Ureter (tissue), 1 donor: ENCODE results near the gene METTL9. TPM values are rescaled to one million over a fixed set of nuclear protein-coding genes. Genes with fewer than 3 reads are reported as not detected.
"Not testable (repeated sequence)": the region's sequence is repeated elsewhere in the genome, so short reads cannot be mapped to it uniquely, and the experiment has no call there.

Experiments
- DNase-seq: peaks from one replicate; pipeline ENCODE4 v3.0.0-alpha.2; 2020; ENCODE audit warnings: low spot score
- total RNA-seq: library from RNA; stranded (reverse); gene quantifications from one replicate; pipeline ENCODE4 v1.2.4, GENCODE V29; 2023
- donor health status: DM: yes; HTN: yes; CAD: no.

Gene METTL9
- total RNA-seq, 1 donor from 2014 or later: 80.3 TPM

- no peak for DNase-seq
Measured at GRCh38 chr16:21637032-21637968, 37.9 kb downstream of the METTL9 start.

- no peak for DNase-seq
Measured at GRCh38 chr16:21638573-21638975, 39.2 kb downstream of the METTL9 start.

GRCh38 chr16:21639493-21639892 lies 40.1 kb downstream of the METTL9 start:
- no peak for DNase-seq

DNA sequence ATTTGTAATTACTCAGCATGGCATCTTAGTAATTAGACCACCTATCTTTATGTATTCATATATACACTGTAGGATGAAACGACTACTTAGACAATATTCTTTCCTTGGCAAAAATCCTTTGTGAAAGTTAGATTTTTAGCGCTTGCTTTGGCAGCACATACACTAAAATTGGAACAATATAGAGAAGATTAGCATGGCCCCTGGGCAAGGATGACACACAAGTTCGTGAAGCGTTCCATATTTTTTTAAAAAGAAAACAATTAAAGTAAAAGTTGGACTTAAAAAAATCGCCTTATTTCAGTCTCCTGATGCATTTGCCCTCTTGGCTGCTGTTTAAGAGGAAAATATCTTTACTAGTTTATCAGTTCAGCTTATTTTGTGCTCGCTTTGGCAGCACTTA lies 42.5 kb downstream of the METTL9 start:
- no peak for DNase-seq

DNA sequence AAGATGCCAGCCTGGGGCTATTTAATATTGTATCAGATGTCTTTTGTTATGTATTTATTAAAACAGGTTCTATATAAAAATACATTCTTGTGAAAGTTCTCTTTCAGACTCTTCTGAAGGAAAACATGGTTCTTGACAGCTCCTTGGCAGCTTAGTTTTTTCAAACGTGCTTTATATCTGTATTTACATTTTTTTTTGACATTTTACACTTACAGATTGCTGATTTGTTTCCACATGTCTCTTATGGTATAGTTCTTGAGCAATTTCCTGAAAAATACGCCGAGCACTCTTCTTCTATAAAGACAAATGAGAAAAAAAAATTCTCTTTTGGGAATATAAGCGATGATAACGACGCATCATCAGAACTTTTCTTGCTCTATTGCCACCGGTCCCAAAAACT lies 43.5 kb downstream of the METTL9 start:
- DNase-seq: no peak

GRCh38 chr16:21643785-21644184 lies 44.4 kb downstream of the METTL9 start:
- DNase-seq: peak; percentile 0

- DNase-seq: no peak
Measured at GRCh38 chr16:21644674-21645073, 45.3 kb downstream of the METTL9 start.

- DNase-seq: no peak
Measured at GRCh38 chr16:21645261-21645721, 45.9 kb downstream of the METTL9 start.

GRCh38 chr16:21646091-21646490 lies 46.7 kb downstream of the METTL9 start:
- no peak for DNase-seq

- no peak for DNase-seq
Measured at GRCh38 chr16:21646721-21647561, 47.6 kb downstream of the METTL9 start.

DNA sequence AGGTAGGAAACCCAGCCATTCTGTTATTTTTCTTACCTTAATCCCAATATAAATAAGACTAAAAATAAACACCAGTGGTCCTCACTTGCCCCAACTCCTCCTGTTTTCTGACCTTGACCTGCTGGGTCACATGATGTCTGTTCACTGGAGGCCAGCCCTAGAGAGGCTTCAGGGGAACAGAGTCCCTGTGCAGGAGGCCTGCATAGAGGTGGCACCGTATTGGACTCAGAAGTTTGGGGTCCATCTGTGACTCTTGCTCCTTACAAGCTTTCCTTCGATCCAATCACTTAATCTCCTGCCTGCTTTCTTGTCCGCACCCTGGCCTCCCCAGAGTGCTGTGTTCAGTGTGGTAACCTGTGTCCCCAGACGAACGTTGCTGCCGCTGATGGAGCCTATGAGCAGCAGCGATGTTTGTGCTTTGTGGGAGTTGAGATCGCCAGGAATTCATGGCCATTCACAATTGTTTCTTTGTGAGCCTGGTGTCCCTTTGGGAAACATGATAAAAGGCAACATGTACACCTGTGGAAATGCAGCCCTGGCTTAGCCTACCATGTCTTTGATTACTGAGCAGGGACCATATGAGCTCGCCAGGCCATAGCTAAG lies 48.3 kb downstream of the METTL9 start:
- DNase-seq: no peak

DNA sequence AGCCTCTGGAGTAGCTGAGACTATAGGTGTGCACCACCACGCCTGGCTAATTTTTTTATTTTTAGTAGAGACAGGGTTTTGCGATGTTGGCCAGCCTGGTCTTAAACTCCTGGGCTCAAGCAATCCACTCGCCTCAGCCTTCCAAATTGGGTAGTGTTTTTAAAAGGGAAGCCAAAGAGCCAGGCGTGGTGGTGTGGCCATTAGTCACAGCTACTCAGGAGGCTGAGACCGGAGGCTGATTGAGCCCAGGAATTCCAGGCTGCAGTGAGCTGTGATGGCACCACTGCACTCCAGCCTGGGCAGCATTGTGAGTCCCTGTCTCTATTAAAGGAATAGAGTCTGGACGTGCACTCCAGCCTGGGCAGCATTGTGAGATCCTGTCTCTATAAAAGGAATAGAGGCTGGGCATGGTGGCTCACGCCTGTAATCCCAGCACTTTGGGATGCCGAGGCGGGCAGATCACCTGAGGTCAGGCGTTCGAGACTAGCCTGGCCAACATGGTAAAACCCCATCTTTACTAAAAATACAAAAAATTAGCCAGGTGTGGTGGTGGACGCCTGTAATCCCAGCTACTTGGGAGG lies 50.5 kb downstream of the METTL9 start:
- DNase-seq: not testable (repeated sequence)

- no peak for DNase-seq
Measured at GRCh38 chr16:21650521-21650920, 51.1 kb downstream of the METTL9 start.

GRCh38 chr16:21651515-21651914 lies 52.1 kb downstream of the METTL9 start:
- no peak for DNase-seq

DNA sequence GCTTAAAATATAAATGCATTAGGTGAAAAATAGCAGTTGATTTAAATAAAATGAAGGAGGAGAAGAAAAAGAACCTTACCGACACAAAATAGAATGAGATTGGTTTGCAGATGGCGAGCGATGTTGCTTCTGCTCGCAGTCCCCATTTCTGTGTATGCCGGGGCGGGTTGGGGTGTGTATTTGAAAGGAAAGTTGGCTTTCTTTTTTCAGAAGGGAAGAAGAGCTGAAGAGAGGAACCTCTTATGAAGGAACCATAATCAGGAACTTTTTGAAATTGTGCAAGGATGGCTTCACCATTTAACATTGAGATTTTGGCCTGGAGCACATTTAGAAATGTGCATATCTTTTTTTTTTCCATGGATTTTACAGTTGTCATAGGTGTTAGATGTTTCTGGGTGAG lies 53.1 kb downstream of the METTL9 start, which contains the start of gene IGSF6:
IGSF6 (minus strand) TSS at position 156 of the 400 bp plus-strand sequence; CDS start at position 146, 10 bp downstream.
- no peak for DNase-seq

- DNase-seq: no peak
Measured at GRCh38 chr16:21653571-21653970, 54.2 kb downstream of the METTL9 start.

DNA sequence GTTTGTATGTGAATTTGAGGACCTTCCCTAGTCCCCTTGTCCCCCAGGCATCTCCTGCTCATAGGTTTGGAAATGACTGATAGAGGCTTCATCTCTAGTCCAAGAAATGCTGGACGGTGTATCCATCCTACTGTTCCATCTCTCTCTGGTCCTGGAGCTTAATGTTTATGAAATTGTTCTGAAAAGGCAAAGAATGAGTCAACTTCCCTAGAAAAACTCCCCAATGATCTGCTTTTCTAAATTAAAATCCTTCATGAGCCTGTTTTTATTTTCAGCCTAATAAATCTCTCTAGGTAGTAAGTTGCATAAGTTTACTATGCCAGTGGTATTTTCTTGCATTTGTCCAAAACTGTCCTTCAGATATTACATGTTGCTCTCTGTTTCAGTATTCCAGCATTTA lies 55.1 kb downstream of the METTL9 start:
- DNase-seq: no peak

DNA sequence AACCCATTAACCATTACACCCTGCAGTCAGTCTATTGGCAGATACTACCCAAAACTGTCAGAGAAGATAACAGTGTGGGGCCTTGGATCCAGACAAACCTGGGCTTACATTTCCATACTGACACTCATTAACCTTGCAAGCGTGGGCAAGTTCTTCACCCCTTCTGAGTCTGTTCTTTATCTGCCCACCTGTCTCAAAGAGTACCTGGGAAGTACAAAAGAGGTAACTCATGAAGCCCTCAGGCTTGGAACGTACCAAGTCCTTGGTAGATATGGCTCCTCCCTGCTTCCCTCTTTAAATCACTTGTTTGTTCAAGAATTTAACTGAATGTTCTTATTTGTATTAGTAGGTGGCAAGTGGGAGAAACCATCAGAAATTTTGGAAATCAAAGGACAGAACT lies 55.5 kb downstream of the METTL9 start:
- no peak for DNase-seq

GRCh38 chr16:21656795-21657768 lies 57.7 kb downstream of the METTL9 start:
- DNase-seq: no peak

GRCh38 chr16:21659124-21659523 lies 59.7 kb downstream of the METTL9 start:
- DNase-seq: no peak
